H9 (cell line): Measurements from ENCODE around the gene C1QTNF6. TPM values are rescaled to one million over a fixed set of nuclear protein-coding genes. Genes with fewer than 3 reads are reported as not detected.

Source experiments
- DNase-seq: peaks from one replicate; pipeline ENCODE4 v3.0.0-alpha.2; 2017
- H2AFZ ChIP-seq: one replicate; pipeline ENCODE4 v1.6.1; 2013; ENCODE audit warnings: mild to moderate bottlenecking, low read length, control low read depth, moderate library complexity
- H2AK5ac ChIP-seq: 2 replicates; pipeline ENCODE4 v1.6.1; 2013; ENCODE audit warnings: low read length, control low read depth, mixed read lengths; ENCODE audit not compliant: insufficient read length
- H2BK120ac ChIP-seq: one replicate; pipeline ENCODE4 v1.6.1; 2013; ENCODE audit warnings: low read depth, mild to moderate bottlenecking, low read length, control low read depth, inconsistent platforms; ENCODE audit not compliant: poor library complexity, severe bottlenecking
- H2BK12ac ChIP-seq: 2 replicates; pipeline ENCODE4 v1.6.1; 2013; ENCODE audit warnings: low read length, control low read depth, mixed read lengths, low read depth; ENCODE audit not compliant: insufficient read length
- H2BK15ac ChIP-seq: 2 replicates; pipeline ENCODE4 v1.6.1; 2013; ENCODE audit warnings: low read depth, low read length, control low read depth
- H2BK20ac ChIP-seq: one replicate; pipeline ENCODE4 v1.6.1; 2013; ENCODE audit warnings: low read depth, mild to moderate bottlenecking, low read length, control low read depth, inconsistent platforms; ENCODE audit not compliant: poor library complexity, severe bottlenecking
- H2BK5ac ChIP-seq: 2 replicates; pipeline ENCODE4 v1.6.1; 2013; ENCODE audit warnings: low read length, control low read depth, mixed read lengths; ENCODE audit not compliant: insufficient read length
- H3K14ac ChIP-seq: 2 replicates; pipeline ENCODE4 v1.6.1; 2013; ENCODE audit warnings: low read length, control low read depth; ENCODE audit not compliant: insufficient read depth
- H3K18ac ChIP-seq: 2 replicates; pipeline ENCODE4 v1.6.1; 2013; ENCODE audit warnings: low read depth, mild to moderate bottlenecking, mixed read lengths, low read length, control low read depth; ENCODE audit not compliant: insufficient read length
- H3K23ac ChIP-seq: 2 replicates; pipeline ENCODE4 v1.6.1; 2013; ENCODE audit warnings: low read length, control low read depth, mixed read lengths, low read depth; ENCODE audit not compliant: insufficient read length
- H3K23me2 ChIP-seq: 2 replicates; pipeline ENCODE4 v1.6.1; 2013; ENCODE audit warnings: low read depth, mild to moderate bottlenecking, mixed read lengths, low read length, control low read depth; ENCODE audit not compliant: insufficient read length, poor library complexity, severe bottlenecking
- H3K27ac ChIP-seq: 2 replicates; pipeline ENCODE4 v1.5.1; 2013; ENCODE audit warnings: low read length, control low read depth, mixed read lengths, low read depth; ENCODE audit not compliant: insufficient read length
- H3K27me3 ChIP-seq: 2 replicates; pipeline ENCODE4 v1.6.1; 2013; ENCODE audit warnings: low read length, control low read depth, inconsistent platforms; ENCODE audit not compliant: insufficient read depth
- H3K4ac ChIP-seq: 2 replicates; pipeline ENCODE4 v1.6.1; 2013; ENCODE audit warnings: low read depth, mild to moderate bottlenecking, control low read depth, inconsistent platforms, low read length, moderate library complexity
- H3K4me1 ChIP-seq: 2 replicates; pipeline ENCODE4 v1.6.1; 2013; ENCODE audit warnings: low read length, control low read depth, inconsistent platforms; ENCODE audit not compliant: insufficient read depth
- H3K4me2 ChIP-seq: 2 replicates; pipeline ENCODE4 v1.6.1; 2013; ENCODE audit warnings: low read length, control low read depth, mixed read lengths; ENCODE audit not compliant: insufficient read length, insufficient read depth
- H3K56ac ChIP-seq: 2 replicates; pipeline ENCODE4 v1.6.1; 2013; ENCODE audit warnings: low read depth, mild to moderate bottlenecking, mixed read lengths, low read length, control low read depth; ENCODE audit not compliant: insufficient read length
- H3K79me1 ChIP-seq: 2 replicates; pipeline ENCODE4 v1.6.1; 2013; ENCODE audit warnings: low read depth, mild to moderate bottlenecking, moderate library complexity, low read length, control low read depth, inconsistent platforms; ENCODE audit not compliant: insufficient read depth, poor library complexity, severe bottlenecking
- H3K79me2 ChIP-seq: 2 replicates; pipeline ENCODE4 v1.6.1; 2013; ENCODE audit warnings: low read length, control low read depth, inconsistent platforms; ENCODE audit not compliant: insufficient read depth
- H3K9ac ChIP-seq: 2 replicates; pipeline ENCODE4 v1.6.1; 2013; ENCODE audit warnings: low read length, control low read depth, mixed read lengths; ENCODE audit not compliant: insufficient read length; ENCODE audit errors: extremely low read depth
- H3K9me3 ChIP-seq: one replicate; pipeline ENCODE4 v1.6.1; 2013; ENCODE audit warnings: low read depth, low read length, inconsistent platforms; ENCODE audit not compliant: control insufficient read depth
- H3T11ph ChIP-seq: one replicate; pipeline ENCODE4 v1.6.1; 2013; ENCODE audit warnings: mild to moderate bottlenecking, low read length, control low read depth, inconsistent platforms
- H4K20me1 ChIP-seq: one replicate; pipeline ENCODE4 v1.6.1; 2013; ENCODE audit not compliant: control insufficient read depth, insufficient read length, insufficient read depth
- H4K5ac ChIP-seq: 2 replicates; pipeline ENCODE4 v1.6.1; 2013; ENCODE audit warnings: low read depth, mild to moderate bottlenecking, mixed read lengths, low read length, control low read depth; ENCODE audit not compliant: insufficient read length
- H4K8ac ChIP-seq: replicated peaks from 2 replicates; pipeline ENCODE4 v1.6.1; 2013; ENCODE audit warnings: low read length, control low read depth, mixed read lengths, low read depth; ENCODE audit not compliant: insufficient read length
- H4K91ac ChIP-seq: 2 replicates; pipeline ENCODE4 v1.6.1; 2013; ENCODE audit warnings: low read depth, mild to moderate bottlenecking, moderate library complexity, mixed read lengths, low read length, control low read depth; ENCODE audit not compliant: insufficient read length
- H3K27ac Mint-ChIP-seq, 3 experiments: 2 replicates in 2 of 3; 3 replicates in 1 of 3; pipeline ENCODE4 v1.8.0; 2020 to 2021; ENCODE audit warnings: mixed read lengths in 3 of 3, mild to moderate bottlenecking in 1 of 3, moderate library complexity in 1 of 3
- H3K27me3 Mint-ChIP-seq: 2 replicates; pipeline ENCODE4 v1.8.0; 2021; ENCODE audit warnings: low read depth, mild to moderate bottlenecking, moderate library complexity, mixed read lengths
- H3K36me3 Mint-ChIP-seq, 3 experiments: 2 replicates in 2 of 3; 3 replicates in 1 of 3; pipeline ENCODE4 v1.8.0; 2020 to 2021; ENCODE audit warnings: low read depth in 3 of 3, mixed read lengths in 3 of 3; ENCODE audit not compliant: insufficient read depth in 1 of 3
- H3K4me1 Mint-ChIP-seq, 2 experiments: 2 replicates each; pipeline ENCODE4 v1.8.0; 2020; ENCODE audit warnings: mixed read lengths in 2 of 2
- H3K4me3 Mint-ChIP-seq, 2 experiments: 2 replicates in 1 of 2; 3 replicates in 1 of 2; pipeline ENCODE4 v1.8.0; 2020 to 2021; ENCODE audit warnings: mild to moderate bottlenecking in 2 of 2, mixed read lengths in 2 of 2, moderate library complexity in 1 of 2
- H3K9me3 Mint-ChIP-seq, 2 experiments: 2 replicates in 1 of 2; 3 replicates in 1 of 2; pipeline ENCODE4 v1.8.0; 2020; ENCODE audit warnings: mild to moderate bottlenecking in 2 of 2, mixed read lengths in 2 of 2, moderate library complexity in 1 of 2
- WGBS: extraction: QIAGEN DNeasy Blood & Tissue Kit; methylation state at CpG from one replicate; pipeline ENCODE4 v1.1.7; 2013; ENCODE audit warnings: missing lambda C conversion rate, low lambda C conversion rate, mixed read lengths; ENCODE audit not compliant: insufficient read length; ENCODE audit errors: extremely low coverage; 5-methylcytosine and 5-hydroxymethylcytosine counted together
- total RNA-seq: library from RNA; stranded (reverse); gene quantifications from 2 replicates; pipeline ENCODE4 v1.2.1, GENCODE V29; 2021
- TF ChIP-seq, protein P1 (sequence below): fragments of 200-600 bp; sonication (generic); conservative IDR thresholded peaks from 3 replicates; pipeline ENCODE4 v1.8.0; 2021; ENCODE audit warnings: antibody characterized with exemption, mild to moderate bottlenecking

C1QTNF6 gene
- total RNA-seq, 1 experiment from 2014 or later: 5.0 TPM

DNA sequence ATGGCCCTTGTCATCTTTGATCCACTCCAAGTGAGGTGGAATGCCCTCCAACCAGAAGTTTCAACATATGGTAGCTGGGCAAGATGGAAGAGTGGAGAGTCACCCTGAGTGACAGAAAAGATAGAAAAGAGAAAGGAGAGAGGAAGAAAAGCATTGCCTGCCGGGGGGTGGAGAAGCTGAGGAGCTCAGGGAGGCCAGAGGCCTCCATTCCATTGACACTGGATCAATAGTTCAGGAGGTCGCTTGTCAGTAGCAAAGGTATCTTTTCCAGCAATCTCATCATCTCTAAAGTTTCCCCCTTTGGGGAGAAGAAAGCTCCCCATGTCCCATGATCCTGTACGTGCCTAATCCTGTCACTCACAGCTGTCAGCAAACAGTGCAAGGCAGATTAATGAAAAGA is 6.7 kb upstream of the C1QTNF6 start:
- peaks cover 16 to 25% of the 10 kb centered on the region in 2 experiments for H3K9me3 Mint-ChIP-seq
- Histone ChIP-seq H4K20me1 (no peaks in the 10 kb centered on the region), H2BK20ac (no peak overlapping the region), H3K79me1 (no peaks in the 10 kb centered on the region), H3K56ac (no peak overlapping the region), H3K18ac (no peak overlapping the region), H3K4me1 (no peaks in the 10 kb centered on the region; the same call in 1 of the 2 replicates), H3K23ac (no peak overlapping the region), H3K9me3 (peaks cover 5% of the 10 kb centered on the region), H2BK120ac (no peak overlapping the region), H3T11ph (no peak overlapping the region), H2BK12ac (no peak overlapping the region), H4K5ac (no peak overlapping the region), H3K23me2 (peaks cover 5% of the 10 kb centered on the region), H3K4me2 (no peak overlapping the region), H2AK5ac (no peak overlapping the region), H3K27ac (no peak overlapping the region), H3K4ac (no peak overlapping the region), H4K91ac (no peak overlapping the region), H2BK15ac (no peak overlapping the region), H3K14ac (no peak overlapping the region), H3K27me3 (no peaks in the 10 kb centered on the region), H2AFZ (no peak overlapping the region), H3K79me2 (no peaks in the 10 kb centered on the region), H2BK5ac (no peak overlapping the region), H4K8ac (no peak overlapping the region), H3K9ac (no peak overlapping the region)
- no CpG with 5 or more reads among the region's 3 CpGs for WGBS
- no peak for DNase-seq
- TF ChIP-seq, protein P1, sequence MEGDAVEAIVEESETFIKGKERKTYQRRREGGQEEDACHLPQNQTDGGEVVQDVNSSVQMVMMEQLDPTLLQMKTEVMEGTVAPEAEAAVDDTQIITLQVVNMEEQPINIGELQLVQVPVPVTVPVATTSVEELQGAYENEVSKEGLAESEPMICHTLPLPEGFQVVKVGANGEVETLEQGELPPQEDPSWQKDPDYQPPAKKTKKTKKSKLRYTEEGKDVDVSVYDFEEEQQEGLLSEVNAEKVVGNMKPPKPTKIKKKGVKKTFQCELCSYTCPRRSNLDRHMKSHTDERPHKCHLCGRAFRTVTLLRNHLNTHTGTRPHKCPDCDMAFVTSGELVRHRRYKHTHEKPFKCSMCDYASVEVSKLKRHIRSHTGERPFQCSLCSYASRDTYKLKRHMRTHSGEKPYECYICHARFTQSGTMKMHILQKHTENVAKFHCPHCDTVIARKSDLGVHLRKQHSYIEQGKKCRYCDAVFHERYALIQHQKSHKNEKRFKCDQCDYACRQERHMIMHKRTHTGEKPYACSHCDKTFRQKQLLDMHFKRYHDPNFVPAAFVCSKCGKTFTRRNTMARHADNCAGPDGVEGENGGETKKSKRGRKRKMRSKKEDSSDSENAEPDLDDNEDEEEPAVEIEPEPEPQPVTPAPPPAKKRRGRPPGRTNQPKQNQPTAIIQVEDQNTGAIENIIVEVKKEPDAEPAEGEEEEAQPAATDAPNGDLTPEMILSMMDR: no peak
- peaks cover 20 to 31% of the 10 kb centered on the region in 2 experiments for H3K4me1 Mint-ChIP-seq
- H3K27me3 Mint-ChIP-seq: peaks cover 4% of the 10 kb centered on the region
- H3K4me3 Mint-ChIP-seq: no peak overlapping the region
- peaks cover 17 to 25% (median 19%) of the 10 kb centered on the region in 3 experiments for H3K36me3 Mint-ChIP-seq
- no peak overlapping the region for H3K27ac Mint-ChIP-seq
